HG03469 (cell line): Measurements from ENCODE around the gene HSPA1B.
"Not testable (repeated sequence)": the region's sequence is repeated elsewhere in the genome, so short reads cannot be mapped to it uniquely, and the experiment has no call there.

Experiments
- ATAC-seq: cut with Tn5 transposase; IDR thresholded peaks from one replicate; pipeline ENCODE4 v1.9.1; 2021; ENCODE audit warnings: mild to moderate bottlenecking, moderate library complexity, moderate number of reproducible peaks; ENCODE audit not compliant: unreplicated experiment

The HSPA1B gene

DNA sequence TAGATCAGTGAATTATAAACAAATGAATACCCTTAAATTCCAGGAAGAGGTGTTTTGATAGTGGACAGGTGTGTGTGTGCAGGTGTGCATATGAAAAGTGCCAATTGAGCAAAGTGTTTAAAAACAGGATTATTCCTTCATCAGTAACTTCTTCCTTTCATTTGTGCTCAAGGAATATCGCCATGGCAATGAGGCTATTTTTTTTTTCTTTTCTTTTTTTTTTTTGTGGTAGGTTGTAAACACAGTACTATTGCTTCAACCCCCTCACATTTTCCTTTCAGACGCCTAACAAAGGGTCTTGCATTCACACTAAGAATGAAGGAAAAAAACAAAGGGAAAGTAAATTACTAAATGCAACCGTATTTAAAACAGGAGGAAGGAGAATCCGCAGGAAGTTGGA is 2.0 kb upstream of the HSPA1B start:
- ATAC-seq = no peak

- no peak for ATAC-seq
Measured at GRCh38 chr6:31826793-31827285, 699 bp upstream of the HSPA1B start.

GRCh38 chr6:31829633-31830283 is 2.2 kb downstream of the HSPA1B start:
- no peak for ATAC-seq

DNA sequence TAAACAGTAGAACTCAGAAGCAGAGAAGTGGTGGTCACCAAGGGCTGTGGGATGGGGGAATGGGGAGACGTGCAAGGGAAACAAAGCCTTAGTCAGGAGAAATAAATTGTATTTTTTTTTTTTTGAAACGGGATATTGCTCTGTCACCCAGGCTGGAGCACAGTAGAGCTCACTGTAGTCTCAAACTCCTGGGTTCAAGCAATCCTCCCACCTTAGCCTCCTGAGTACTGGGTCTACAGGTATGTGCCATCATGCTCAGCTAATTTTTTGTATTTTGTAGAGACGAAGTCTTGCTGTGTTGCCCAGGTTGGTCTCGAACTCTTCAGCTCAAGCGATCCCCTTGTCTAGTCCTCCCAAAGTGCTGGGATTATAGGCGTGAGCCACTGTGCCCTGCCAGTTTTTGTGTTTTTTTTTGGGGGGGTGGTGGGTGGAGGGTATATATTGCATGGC is 3.4 kb downstream of the HSPA1B start:
- ATAC-seq = no peak

DNA sequence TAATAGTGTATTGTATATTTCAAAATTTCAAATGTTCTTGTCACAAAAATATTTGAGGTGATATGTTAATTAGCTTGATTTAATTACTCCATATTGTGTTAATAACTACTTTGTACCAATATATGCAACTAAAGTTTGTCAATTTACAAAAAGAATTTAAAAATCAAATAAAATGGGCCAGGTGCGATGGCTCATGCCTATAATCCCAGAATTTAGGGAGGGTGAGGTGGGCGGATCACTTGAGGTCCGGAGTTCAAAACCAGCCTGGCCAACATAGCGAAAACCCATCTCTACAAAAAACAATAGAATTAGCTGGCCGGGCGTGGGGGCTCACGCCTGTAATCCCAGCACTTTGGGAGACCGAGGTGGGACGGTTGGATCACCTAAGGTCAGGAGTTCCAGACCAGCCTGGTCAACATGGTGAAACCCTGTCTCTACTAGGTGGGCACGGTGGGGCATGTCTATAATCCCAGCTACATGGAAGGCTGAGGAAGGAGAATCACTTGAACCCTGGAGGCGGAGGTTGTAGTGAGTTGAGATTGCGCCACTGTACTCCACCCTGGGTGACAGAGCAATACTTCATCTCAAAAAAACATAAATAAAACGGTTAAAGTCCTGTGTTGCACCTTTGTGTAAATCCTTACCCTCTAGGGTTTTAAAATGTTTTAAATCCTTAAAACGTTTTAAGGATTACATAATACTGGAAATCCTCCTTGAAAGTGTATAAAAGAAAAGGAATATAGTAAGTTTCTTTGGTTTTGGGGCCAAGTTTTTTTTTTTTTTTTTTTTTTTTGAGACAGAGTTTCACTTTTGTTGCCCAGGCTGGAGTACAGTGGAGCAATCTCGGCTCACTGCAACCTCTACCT is 4.0 kb downstream of the HSPA1B start:
- ATAC-seq = no peak

- no peak for ATAC-seq
Measured at GRCh38 chr6:31834367-31835250, 7.1 kb downstream of the HSPA1B start.

GRCh38 chr6:31836047-31836473 is 8.5 kb downstream of the HSPA1B start:
- no peak for ATAC-seq

DNA sequence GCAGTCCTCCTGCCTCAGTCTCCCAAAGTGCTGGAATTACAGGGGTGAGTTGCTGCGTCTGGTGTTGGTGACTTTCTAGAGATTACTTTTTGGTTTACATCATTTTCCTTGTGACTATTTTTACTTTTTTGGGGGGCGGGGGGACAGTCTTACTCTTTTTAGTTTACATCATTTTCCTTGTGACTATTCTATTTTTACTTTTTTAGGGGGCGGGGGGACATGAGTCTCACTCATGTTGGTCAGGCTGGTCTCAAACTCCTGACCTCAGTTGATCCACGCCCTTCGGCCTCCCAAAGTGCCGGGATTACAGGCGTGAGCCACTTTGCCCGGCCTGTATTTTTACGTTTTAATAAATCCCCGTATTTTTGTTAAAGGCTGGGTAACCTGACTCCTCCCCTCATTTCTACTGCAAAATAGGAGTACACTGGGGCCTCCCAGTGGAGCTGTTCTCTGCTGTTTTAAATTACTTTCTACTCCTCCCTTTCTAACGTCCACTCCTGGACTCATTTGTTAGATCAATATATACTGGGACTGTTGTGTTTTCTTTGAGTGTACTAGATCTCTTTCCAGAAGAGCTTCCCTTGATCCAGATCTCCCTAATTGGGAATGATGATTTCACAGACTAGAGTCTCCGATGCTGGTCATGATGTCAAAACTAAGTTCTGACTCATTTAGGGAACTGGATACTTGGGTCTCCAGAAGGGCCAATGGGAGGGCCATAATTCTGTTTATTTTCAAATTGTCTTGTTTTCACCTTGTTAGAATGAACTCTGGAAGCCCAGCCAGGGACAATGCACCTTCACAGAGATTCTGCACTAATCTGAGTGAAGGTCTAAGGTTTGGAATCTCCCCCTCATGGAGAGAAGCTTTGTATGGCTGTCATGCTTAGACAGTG is 9.2 kb downstream of the HSPA1B start:
- ATAC-seq = no peak

GRCh38 chr6:31837369-31838113 is 10.0 kb downstream of the HSPA1B start:
- ATAC-seq = no peak

DNA sequence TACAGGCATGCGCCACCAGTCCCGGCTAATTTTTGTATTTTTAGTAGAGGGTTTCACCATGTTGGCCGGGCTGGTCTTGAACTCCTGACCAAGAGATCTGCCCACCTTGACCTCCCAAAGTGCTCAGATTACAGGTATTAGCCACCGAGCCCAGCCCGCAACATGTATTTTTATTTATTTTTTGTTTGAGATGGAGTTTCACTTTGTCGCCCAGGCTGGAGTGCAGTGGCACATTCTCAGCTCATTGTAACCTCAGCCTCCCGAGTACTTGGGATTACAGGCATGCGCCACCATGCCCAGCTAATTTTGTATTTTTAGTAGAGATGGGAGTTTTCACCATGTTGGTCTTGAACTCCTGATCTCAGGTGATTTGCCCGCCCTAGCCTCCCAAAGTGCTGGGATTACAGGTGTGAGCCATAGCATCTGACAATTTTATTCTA is 10.6 kb downstream of the HSPA1B start:
- not testable (repeated sequence) for ATAC-seq

- no peak for ATAC-seq
Measured at GRCh38 chr6:31838968-31839367, 11.4 kb downstream of the HSPA1B start.

GRCh38 chr6:31839779-31840126 is 12.2 kb downstream of the HSPA1B start:
- ATAC-seq = not testable (repeated sequence)

DNA sequence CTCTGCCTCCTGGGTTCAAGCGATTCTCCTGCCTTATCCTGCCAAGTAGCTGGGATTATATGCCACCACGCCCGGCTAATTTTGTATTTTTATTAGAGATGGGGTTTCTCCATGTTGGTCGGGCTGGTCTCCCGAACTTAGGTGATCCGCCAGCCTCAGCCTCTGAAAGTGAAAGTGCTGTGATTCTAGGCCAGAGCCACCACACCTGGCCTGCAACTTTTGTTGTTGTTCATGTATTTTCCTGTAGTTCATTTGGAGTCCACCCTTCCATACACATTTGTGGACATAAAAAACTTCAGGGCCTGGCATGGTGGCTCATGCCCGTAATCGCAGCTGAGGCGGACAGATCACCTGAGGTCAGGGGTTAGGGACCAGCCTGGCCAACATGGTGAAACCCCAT is 14.5 kb downstream of the HSPA1B start:
- ATAC-seq = no peak

DNA sequence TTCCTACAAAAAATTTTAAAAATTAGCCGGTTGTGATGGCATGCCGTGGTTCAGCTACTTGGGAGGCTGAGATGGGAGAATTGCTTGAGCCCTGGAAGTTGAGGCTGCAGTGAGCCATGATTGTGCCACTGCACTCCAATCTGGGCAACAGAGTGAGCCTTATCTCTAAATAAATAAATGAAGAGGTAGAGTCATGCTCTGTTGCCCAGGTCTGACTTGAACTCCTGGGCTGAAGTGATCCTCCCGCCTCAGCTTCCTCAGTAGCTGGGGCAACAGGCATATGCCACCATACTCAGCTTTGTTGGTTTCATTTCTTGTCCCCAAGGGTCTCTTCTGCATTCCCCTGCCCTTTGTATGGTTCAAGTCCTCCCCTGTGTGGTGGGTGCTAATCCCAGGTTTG is 17.0 kb downstream of the HSPA1B start:
- no peak for ATAC-seq

- no peak for ATAC-seq
Measured at GRCh38 chr6:31847276-31847978, 19.9 kb downstream of the HSPA1B start.

- no peak for ATAC-seq
Measured at GRCh38 chr6:31850765-31851484, 23.4 kb downstream of the HSPA1B start.

DNA sequence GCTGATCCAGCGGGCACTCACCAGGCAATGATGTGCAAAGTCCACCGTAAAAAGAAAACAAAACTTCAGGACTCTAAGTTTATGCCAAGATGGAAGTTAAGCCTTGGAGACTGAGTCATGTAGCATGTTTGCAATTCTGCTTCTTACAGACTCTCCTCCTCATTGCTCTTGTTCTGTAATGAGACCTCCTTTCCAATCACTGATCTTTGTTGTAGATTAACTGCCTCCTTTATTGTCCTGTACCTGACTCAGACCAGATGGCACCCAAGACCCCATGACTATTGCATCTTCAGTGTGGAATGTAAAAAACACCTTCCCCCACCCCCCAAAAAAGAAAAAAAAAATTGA is 23.9 kb downstream of the HSPA1B start:
- no peak for ATAC-seq
